ENCODE results near the gene USP20. TPM values are rescaled to one million over a fixed set of nuclear protein-coding genes. Genes with fewer than 3 reads are reported as not detected.
A peak's percentile ranks its signal among the peaks of the same experiment; 100 is the strongest.

USP20 gene
- total RNA-seq, 6 donors from 2014 or later: 17.3 to 75.4 (median 26.2) TPM

- no peak for DNase-seq
- H3K4me1 ChIP-seq: peaks cover 4 to 10% (median 5%) of the 10 kb centered on the region in 4 donors
- WGBS, 2 donors: 33 to 40% methylated on average over 6 of the region's 6 CpGs
- ATAC-seq (ENCODE audit: low FRiP score in 2 of 2): no peak
- no peaks in the 10 kb centered on the region for H3K9me3 ChIP-seq
- no peak overlapping the region for H3K27ac ChIP-seq
- H3K27me3 ChIP-seq: no peaks in the 10 kb centered on the region
- TF ChIP-seq POLR2A (IDR thresholded peaks at IDR 0.05) (no peak), CTCF (IDR thresholded peaks at IDR 0.05) (no peak), POLR2AphosphoS5 (IDR thresholded peaks at IDR 0.05) (no peak), EP300 (IDR thresholded peaks at IDR 0.05) (no peak)
- no peaks in the 10 kb centered on the region for H3K36me3 ChIP-seq
- H3K4me3 ChIP-seq: no peak overlapping the region
These were observed 36.3 kb upstream of the USP20 start for GRCh38 chr9:129798973-129799372.

GRCh38 chr9:129801504-129801903 lies 33.8 kb upstream of the USP20 start:
- no peak for TF ChIP-seq EP300 (IDR thresholded peaks at IDR 0.05)
- TF ChIP-seq POLR2AphosphoS5 (IDR thresholded peaks at IDR 0.05): no peak
- TF ChIP-seq CTCF (IDR thresholded peaks at IDR 0.05): no peak
- TF ChIP-seq POLR2A (IDR thresholded peaks at IDR 0.05): no peak
- Histone ChIP-seq H3K9me3 (no peaks in the 10 kb centered on the region), H3K4me3 (no peak overlapping the region), H3K4me1 (peaks cover 10 to 27% (median 13%) of the 10 kb centered on the region in 4 donors), H3K27me3 (no peaks in the 10 kb centered on the region), H3K36me3 (no peaks in the 10 kb centered on the region), H3K27ac (no peak overlapping the region)
- peak in 1 of 2 donors; percentile 33 for DNase-seq
- ATAC-seq (ENCODE audit: low FRiP score in 2 of 2): no peak
- 88 to 90% methylated on average over 17 of the region's 17 CpGs for WGBS, 2 donors

- DNase-seq (peak; percentile 91 to 98), ATAC-seq (ENCODE audit: low FRiP score in 2 of 2) (peak; percentile 95 to 99)
- peaks cover 0 to 11% (median 7%) of the 10 kb centered on the region in 4 donors for H3K36me3 ChIP-seq
- H3K27me3 ChIP-seq: no peaks in the 10 kb centered on the region
- TF ChIP-seq POLR2AphosphoS5 (IDR thresholded peaks at IDR 0.05) (peak; percentile 77 to 92), POLR2A (IDR thresholded peaks at IDR 0.05) (peak in 3 of 4 donors; percentile 29 to 87 (median 43)), CTCF (IDR thresholded peaks at IDR 0.05) (peak in 2 of 6 experiments; percentile 7 to 14), EP300 (IDR thresholded peaks at IDR 0.05) (no peak)
- H3K9me3 ChIP-seq: no peaks in the 10 kb centered on the region
- 1% methylated on average over 15 to 38 of the region's 93 CpGs for WGBS, 2 donors
- peak within 1 kb of the TSS; percentile 69 to 92 (median 83) for H3K27ac ChIP-seq
- H3K4me3 ChIP-seq: peak within 1 kb of the TSS; percentile 61 to 97 (median 87)
- peaks cover 10 to 30% (median 13%) of the 10 kb centered on the region in 4 donors for H3K4me1 ChIP-seq
These were observed 32.2 kb upstream of the USP20 start, which contains the start of gene TOR1B for GRCh38 chr9:129802833-129803675. Gene TOR1B, plus strand, starts transcription at chr9:129803184. Its CDS starts 29 bp downstream, at chr9:129803213.

- DNase-seq (no peak), ATAC-seq (ENCODE audit: low FRiP score in 2 of 2) (no peak)
- no peaks in the 10 kb centered on the region for H3K9me3 ChIP-seq
- 7 to 8% methylated on average over 5 to 14 of the region's 14 CpGs for WGBS, 2 donors
- peak overlapping the region; percentile 61 to 97 (median 87) for H3K4me3 ChIP-seq
- H3K36me3 ChIP-seq: peaks cover 0 to 13% (median 8%) of the 10 kb centered on the region in 4 donors
- peak overlapping the region; percentile 69 to 92 (median 83) for H3K27ac ChIP-seq
- H3K27me3 ChIP-seq: no peaks in the 10 kb centered on the region
- TF ChIP-seq EP300 (IDR thresholded peaks at IDR 0.05): no peak
- TF ChIP-seq CTCF (IDR thresholded peaks at IDR 0.05): no peak
- TF ChIP-seq POLR2AphosphoS5 (IDR thresholded peaks at IDR 0.05): no peak
- no peak for TF ChIP-seq POLR2A (IDR thresholded peaks at IDR 0.05)
- peaks cover 10 to 30% (median 13%) of the 10 kb centered on the region in 4 donors for H3K4me1 ChIP-seq
These were observed 31.6 kb upstream of the USP20 start for GRCh38 chr9:129803676-129804060.

Data from upper lobe of left lung (tissue), 6 donors.